Adrenal gland (tissue), 12 donors: ENCODE measurements around the gene DNAH9. TPM values are rescaled to one million over a fixed set of nuclear protein-coding genes. Genes with fewer than 3 reads are reported as not detected.

Experiments used
- DNase-seq, 7 donors: peaks; one replicate each; pipeline ENCODE4 v3.0.0-alpha.2; 2019 to 2020
- H3K27ac ChIP-seq, 5 donors: fragments of 200-600 bp; sonication (generic) in 4 of 5; 1 replicate in 3 of 5; 2 replicates in 2 of 5; pipeline versions ENCODE4 v1.5.1 to v1.8.0; 2016 to 2020; ENCODE audit warnings: mild to moderate bottlenecking in 1 of 5
- H3K27me3 ChIP-seq: fragments of 200-600 bp; 2 replicates; pipeline ENCODE4 v1.8.0; 2021
- H3K36me3 ChIP-seq, 2 donors: fragments of 200-600 bp; replicated peaks in 1 of 2; 1 replicate in 1 of 2; 2 replicates in 1 of 2; pipeline versions ENCODE4 v1.5.1 to v1.8.0; 2018 to 2022
- H3K4me1 ChIP-seq, 2 donors: fragments of 200-600 bp; replicated peaks in 1 of 2; 1 replicate in 1 of 2; 2 replicates in 1 of 2; pipeline versions ENCODE4 v1.5.1 to v1.8.0; 2018 to 2021
- H3K4me3 ChIP-seq, 4 donors: fragments of 200-600 bp; sonication (generic) in 3 of 4; one replicate each; pipeline ENCODE4 v1.5.1; 2016 to 2018
- H3K9me3 ChIP-seq, 3 donors: fragments of 200-600 bp; sonication (generic) in 1 of 3; replicated peaks in 1 of 3; 1 replicate in 2 of 3; 2 replicates in 1 of 3; pipeline versions ENCODE4 v1.5.1 to v1.8.0; 2016 to 2021
- CTCF ChIP-seq, 6 experiments: fragments of 450-650 bp in 4 of 6; fragments of 200-600 bp in 2 of 6; sonication (generic) in 1 of 6; IDR thresholded peaks; 1 replicate in 5 of 6; 2 replicates in 1 of 6; pipeline versions ENCODE4 v1.5.1 to v1.8.0; 2016 to 2021; ENCODE audit warnings: antibody characterized with exemption in 6 of 6, mild to moderate bottlenecking in 2 of 6, moderate library complexity in 1 of 6
- POLR2A ChIP-seq, 2 donors: fragments of 450-650 bp; IDR thresholded peaks; one replicate each; pipeline ENCODE4 v1.6.1; 2017; ENCODE audit warnings: antibody characterized with exemption in 2 of 2, mild to moderate bottlenecking in 2 of 2, moderate library complexity in 1 of 2
- WGBS, 4 donors: extraction: QIAGEN DNeasy Blood & Tissue Kit in 2 of 4; methylation state at CpG; one replicate each; pipeline versions ENCODE4 v1.1.5 to v1.1.7; 2013 to 2017; 5-methylcytosine and 5-hydroxymethylcytosine counted together
- intact Hi-C, 2 donors: fragments of 100-400 bp; cut with DNase I; formaldehyde crosslinking; loops; one replicate each; pipeline versions ENCODE4 v1.14.1 to v1.15.0; 2022 to 2023
- polyA plus RNA-seq, 3 donors: library from polyadenylated mRNA; stranded (reverse); fragments of 200-250 nt in 2 of 3; fragments of 350-450 nt in 1 of 3; fragmentation: Illumina TruSeq in 1 of 3; extraction: RNeasy Lipid Tissue Mini Kit (QIAGEN cat#74804) in 1 of 3; gene quantifications; one replicate each; pipeline ENCODE4 v1.2.3, GENCODE V29; 2013 to 2014
- total RNA-seq, 9 donors: library from RNA; depleted of rRNA in 4 of 9; stranded (reverse); fragments of >200 nt in 4 of 9; fragments of 120-200 nt in 1 of 9; fragmentation: NEBNext Ultra II Directional in 1 of 9; extraction: Animal tissue kit (Norgen Biotek cat#: 25700) in 1 of 9; gene quantifications; one replicate each; pipeline versions ENCODE4 v1.1.0 to v1.2.4, GENCODE V29; 2013 to 2023
- donor health status: healthy with polysubstance abuse.
- donor health status: Bipolar disorder and iron deficiency.
- donor health status: DM: yes; HTN: yes; CAD: no.
- donor health status: DM: no; HTN: no; CAD: no.
- donor health status: DM: no; HTN: no; CAD: no.
- donor health status: DM: yes; HTN: yes; CAD: no.

Gene DNAH9
- total and polyA plus RNA-seq, 12 donors = 0.28 to 3.5 (median 1.2) TPM

GRCh38 chr17:11880714-11881113, 282.4 kb downstream of the DNAH9 start:
- Histone ChIP-seq H3K4me3 (no peak overlapping the region), H3K4me1 (no peaks in the 10 kb centered on the region), H3K27me3 (no peaks in the 10 kb centered on the region), H3K27ac (no peak overlapping the region), H3K9me3 (no peaks in the 10 kb centered on the region), H3K36me3 (no peaks in the 10 kb centered on the region)
- WGBS, 4 donors = 31 to 50% (median 40%) methylated on average over 5 of the region's 5 CpGs
- intact Hi-C loops = no loop called here
- TF ChIP-seq POLR2A (IDR thresholded peaks at IDR 0.05) (no peak), CTCF (IDR thresholded peaks at IDR 0.05) (peak in 3 of 6 experiments; percentile 17 to 23 (median 20))
- no peak for DNase-seq

- TF ChIP-seq POLR2A (IDR thresholded peaks at IDR 0.05) (no peak), CTCF (IDR thresholded peaks at IDR 0.05) (no peak)
- DNase-seq = no peak
- Histone ChIP-seq H3K4me3 (no peak overlapping the region), H3K9me3 (no peaks in the 10 kb centered on the region), H3K4me1 (no peaks in the 10 kb centered on the region), H3K27ac (no peak overlapping the region), H3K36me3 (no peaks in the 10 kb centered on the region), H3K27me3 (no peaks in the 10 kb centered on the region)
- 45 to 59% (median 55%) methylated on average over 3 of the region's 3 CpGs for WGBS, 4 donors
- intact Hi-C loops = no loop called here
Observed at GRCh38 chr17:11882716-11883115, 284.4 kb downstream of the DNAH9 start.

- Histone ChIP-seq H3K4me3 (no peak overlapping the region), H3K9me3 (no peaks in the 10 kb centered on the region), H3K27me3 (no peaks in the 10 kb centered on the region), H3K4me1 (no peaks in the 10 kb centered on the region), H3K36me3 (no peaks in the 10 kb centered on the region), H3K27ac (no peak overlapping the region)
- DNase-seq = no peak
- no peak for TF ChIP-seq CTCF (IDR thresholded peaks at IDR 0.05)
- no peak for TF ChIP-seq POLR2A (IDR thresholded peaks at IDR 0.05)
- intact Hi-C loops = no loop called here
- 60 to 66% (median 64%) methylated on average over 2 of the region's 2 CpGs for WGBS, 4 donors
Observed at GRCh38 chr17:11885051-11885450, 286.8 kb downstream of the DNAH9 start.

- Histone ChIP-seq H3K9me3 (no peaks in the 10 kb centered on the region), H3K4me1 (no peaks in the 10 kb centered on the region), H3K27me3 (no peaks in the 10 kb centered on the region), H3K27ac (no peak overlapping the region), H3K36me3 (no peaks in the 10 kb centered on the region), H3K4me3 (no peak overlapping the region)
- intact Hi-C loops = no loop called here
- 68 to 81% (median 75%) methylated on average over 5 of the region's 5 CpGs for WGBS, 4 donors
- no peak for DNase-seq
- TF ChIP-seq POLR2A (IDR thresholded peaks at IDR 0.05) = no peak
- no peak for TF ChIP-seq CTCF (IDR thresholded peaks at IDR 0.05)
Observed at GRCh38 chr17:11889266-11889665, 291.0 kb downstream of the DNAH9 start.
